HG02678 (cell line): Measurements from ENCODE around the gene INAFM1.
"Not testable (repeated sequence)": the region's sequence is repeated elsewhere in the genome, so short reads cannot be mapped to it uniquely, and the experiment has no call there.

Experiments used
- ATAC-seq: cut with Tn5 transposase; IDR thresholded peaks from one replicate; pipeline ENCODE4 v1.9.1; 2021; ENCODE audit warnings: mild to moderate bottlenecking, moderate library complexity; ENCODE audit not compliant: unreplicated experiment

Gene INAFM1

DNA sequence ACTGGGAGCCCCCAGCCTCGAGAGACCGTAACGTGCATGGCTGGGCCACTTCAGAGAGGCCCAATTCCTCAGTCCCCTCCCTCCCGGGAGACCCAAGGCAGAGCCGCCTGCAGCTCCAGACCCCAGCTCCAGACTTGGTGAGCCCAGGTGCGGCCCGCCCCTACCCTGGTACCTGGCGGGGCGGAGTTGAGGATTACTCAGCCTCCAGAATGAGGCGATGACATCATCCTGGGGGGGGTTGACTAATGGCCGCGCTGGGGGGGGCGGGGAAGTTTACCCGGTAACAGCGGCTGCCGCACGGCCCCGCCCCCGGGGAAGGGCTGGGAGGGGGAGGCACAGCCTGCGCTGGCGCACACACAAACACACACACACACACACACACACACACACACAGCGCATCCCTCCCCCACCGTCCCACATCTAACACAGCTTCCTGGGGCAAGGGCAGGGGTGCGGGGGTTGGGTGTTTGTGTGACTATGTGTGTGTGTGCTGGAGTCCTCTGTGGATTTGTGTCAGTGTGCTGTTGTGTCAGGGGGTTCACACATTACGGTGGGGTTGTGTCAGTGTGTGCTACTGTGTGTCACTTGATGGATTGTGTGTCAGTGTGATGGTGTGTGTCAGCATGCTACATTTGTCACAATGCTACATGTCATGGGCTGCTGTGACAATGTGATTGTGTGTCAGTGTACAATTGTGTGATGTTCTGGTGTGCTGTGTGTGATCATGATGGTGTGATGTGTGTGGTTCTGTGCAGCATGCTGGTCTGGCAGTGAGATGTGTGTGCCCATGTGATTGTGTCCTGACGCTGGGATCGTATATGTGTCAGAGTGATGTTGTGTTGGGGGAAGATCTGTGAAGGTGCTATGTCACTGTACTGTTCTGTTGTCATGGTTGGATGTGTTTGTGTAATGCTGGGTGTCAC lies 33.4 kb upstream of the INAFM1 start:
- ATAC-seq: no peak

DNA sequence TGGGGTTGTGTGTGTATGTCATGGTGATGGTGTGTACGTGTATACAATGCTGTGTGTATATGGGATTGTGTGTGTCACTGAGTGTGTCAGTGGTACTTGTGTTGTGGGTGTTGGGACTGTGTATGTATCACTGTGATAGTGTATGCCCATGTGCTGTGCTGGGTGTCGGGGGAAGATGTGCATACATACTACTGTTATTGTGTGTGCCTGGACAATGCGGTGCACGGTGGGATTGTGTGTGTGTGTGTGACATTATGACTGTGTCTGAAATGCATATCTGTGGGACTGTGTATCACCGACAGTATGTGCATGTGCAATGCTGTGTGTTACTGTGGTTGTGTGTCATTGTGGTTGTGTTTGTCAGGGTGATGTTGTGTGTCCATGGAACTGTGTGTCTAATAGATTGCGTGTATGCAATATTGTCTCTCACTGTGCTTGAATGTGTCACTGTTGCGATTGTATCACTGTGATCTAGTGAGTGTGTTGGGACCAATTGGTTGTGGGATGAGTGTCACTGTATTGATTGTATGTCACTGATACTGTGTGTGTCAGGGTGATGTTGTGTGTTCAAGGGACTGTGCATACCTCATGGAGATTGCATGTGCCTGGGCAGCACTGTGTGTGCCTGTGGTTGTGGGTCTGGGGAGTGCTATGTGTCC lies 32.6 kb upstream of the INAFM1 start:
- ATAC-seq: no peak

DNA sequence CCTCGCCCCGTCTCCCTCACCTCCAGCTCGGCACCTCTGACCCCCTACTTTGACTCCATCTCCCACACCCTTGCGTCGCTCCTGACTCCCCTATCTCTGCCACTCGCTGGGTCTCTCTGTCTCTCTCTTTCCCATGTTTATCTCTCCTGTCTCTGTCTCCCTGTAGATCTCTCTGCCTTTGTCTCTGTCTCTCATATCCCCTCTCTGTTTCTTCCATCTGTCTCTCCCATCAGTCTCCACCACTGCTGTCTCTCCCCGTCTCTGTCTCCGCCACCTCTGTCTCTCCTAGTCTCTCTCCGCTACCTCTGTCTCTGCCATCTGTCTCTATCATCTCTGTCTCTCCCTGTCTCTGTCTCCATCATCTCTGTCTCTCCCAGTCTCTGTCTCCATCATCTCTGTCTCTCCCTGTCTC lies 31.3 kb upstream of the INAFM1 start:
- no peak for ATAC-seq

DNA sequence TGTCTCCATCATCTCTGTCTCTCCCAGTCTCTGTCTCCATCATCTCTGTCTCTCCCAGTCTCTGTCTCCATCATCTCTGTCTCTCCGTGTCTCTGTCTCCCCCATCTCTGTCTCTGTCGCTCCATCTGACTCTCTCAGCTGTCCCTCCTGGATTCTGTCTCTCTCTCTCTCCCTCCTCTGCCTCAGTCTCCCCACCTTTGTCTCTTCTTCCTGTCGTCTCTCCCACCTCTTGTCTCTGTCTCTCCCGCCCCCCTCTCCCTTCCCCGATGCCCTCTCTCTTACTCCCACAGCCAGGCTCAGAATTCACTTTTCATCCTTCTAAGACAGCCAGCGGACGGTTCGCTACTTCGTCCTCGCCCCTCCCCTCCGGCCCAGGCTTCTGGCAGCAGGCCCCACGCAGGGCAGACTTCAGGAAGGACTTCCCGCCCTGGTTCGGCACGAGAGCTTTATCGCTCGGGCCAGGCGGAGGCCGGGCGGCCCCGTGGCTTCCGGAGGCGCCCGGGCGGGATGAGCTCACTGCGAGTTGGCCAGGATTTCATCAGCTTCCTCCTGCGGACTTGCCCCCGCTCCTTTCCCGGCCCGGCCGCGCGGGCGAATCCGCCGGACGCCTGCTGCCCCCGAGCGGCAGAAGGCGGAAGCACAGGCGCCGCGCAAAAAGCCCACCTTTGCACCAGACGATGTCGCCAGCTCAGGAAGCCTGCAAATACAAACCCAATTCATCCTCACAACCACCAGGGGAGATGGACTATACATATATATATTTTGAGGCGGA lies 30.7 kb upstream of the INAFM1 start:
- ATAC-seq: peak; percentile 64

DNA sequence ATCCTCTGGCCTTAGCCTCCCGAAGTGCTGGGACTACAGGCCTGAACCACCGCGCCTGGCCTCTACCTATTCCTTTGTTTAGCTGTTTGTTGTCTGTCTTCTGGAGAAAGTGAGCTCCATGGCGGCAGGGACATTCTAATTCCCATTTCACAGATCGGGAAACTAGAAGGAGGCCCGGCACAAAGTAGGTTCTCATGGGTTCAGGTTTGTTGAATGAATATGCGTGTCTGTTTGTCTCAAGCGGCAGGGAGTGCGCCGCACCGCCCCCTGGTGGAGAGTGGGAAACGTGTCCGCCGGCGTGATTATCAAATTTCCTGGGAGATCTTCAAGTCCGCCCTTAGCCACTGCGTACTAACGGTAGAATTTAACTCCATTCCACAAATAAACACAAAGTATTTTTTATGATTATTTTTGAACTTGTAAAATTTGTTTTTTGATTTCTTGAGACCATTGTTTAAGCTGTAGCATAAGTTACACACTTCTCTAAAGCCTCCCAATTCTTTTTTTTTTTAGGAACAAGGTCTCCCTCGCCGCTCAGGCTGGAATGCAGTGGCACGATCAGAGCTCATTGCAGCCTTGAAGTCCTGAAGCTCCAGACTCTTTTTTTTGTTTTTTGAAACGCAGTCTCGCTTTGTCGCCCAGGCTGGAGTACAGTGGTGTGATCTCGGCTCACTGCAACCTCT lies 27.2 kb upstream of the INAFM1 start:
- ATAC-seq: no peak

DNA sequence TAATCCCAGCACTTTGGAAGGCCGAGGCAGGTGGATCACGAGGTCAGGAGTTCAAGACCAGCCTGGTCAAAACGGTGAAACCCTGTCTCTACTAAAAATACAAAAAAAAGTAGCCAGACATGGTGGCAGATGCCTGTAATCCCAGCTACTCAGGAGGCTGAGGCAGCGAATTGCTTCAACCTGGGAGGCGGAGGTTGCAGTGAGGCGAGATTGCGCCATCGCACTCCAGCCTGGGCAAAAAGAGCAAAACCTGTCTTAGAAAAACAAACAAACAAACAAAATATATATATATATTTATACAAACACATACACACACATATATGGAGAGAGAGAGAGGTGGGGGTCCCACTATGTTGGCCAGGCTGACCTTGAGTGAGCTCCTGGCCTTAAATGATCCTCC lies 21.7 kb upstream of the INAFM1 start:
- not testable (repeated sequence) for ATAC-seq

DNA sequence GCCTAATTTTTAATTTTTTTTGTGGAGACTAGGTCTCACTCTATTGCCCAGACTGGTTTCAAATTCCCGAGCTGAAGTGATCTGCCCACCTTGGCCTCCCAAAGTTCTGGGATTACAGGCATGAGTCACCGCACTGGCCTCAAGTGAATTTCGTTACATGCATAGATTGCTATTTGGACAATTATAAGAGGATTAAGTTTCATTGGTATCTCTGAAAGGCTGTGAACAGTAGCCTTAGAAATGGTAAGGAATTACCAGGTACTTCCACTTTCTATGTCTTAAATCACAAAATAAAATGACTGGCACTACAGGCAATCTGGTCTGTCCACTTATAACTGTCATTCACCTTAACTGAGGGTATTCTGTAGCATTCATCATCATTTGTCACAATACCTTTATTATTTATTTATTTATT lies 21.2 kb upstream of the INAFM1 start:
- ATAC-seq: no peak

DNA sequence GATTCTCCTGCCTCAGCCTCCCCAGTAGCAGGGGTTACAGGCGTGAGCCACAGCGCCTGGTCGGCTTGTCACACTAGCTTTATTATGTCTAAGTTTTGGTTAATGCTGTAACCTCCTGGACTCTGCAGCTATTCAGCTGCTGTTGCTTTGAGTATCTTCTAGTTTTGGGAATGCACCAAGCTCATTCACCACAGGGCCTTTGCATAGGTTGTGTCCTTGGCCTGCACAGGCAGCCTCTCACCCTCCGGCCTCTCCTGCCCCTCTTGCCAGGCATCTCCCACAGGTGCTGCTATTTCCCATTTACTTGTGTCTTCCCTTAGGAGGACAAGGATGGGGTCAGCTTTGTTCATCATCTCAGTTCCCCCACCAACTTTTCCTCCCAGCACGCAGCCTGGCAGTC lies 20.7 kb upstream of the INAFM1 start:
- ATAC-seq: no peak

DNA sequence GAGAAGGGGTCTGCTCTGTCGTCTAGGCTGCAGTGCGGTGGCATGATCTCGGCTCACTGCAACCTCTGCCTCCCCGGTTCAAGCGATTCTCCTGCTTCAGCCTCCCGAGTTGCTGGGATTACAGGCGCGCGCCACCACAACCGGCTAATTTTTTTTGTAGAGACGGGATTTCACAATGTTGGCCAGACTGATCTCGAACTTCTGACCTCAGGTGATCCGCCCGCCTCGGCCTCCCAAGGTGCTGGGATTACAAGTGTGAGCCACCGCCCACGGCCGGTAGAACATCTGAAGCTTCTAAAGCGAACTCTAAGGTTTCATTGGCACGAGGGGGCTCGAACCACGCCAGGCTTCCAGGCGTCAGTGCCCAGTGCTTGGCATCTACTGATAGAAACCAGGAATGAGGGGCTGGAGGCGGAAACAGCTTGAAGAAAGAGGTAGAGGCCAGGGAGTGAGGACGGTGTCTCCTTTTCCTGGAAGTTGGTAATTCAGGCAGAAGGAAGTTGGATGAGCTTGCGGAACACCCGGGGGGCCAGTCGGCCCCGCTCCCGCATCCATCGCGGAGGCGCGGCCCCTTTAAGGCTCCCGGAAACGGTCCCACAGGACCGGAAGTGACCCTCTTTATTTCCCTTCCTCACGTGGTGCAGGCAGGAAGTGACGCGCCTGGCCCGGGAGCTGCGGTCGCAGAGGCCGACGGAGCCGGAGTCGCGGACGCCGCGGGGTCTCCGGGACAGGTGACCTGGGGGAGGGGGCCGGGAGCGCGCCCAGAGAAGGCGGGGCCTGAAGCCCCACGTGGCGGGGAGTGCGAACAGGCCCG lies 18.6 kb upstream of the INAFM1 start, which contains the start of gene CCDC9:
TSS of gene CCDC9 (plus strand) at position 647 of the 814 bp plus-strand sequence. CDS start 1,876 bp downstream, outside the sequence.
- peak; percentile 56 for ATAC-seq

DNA sequence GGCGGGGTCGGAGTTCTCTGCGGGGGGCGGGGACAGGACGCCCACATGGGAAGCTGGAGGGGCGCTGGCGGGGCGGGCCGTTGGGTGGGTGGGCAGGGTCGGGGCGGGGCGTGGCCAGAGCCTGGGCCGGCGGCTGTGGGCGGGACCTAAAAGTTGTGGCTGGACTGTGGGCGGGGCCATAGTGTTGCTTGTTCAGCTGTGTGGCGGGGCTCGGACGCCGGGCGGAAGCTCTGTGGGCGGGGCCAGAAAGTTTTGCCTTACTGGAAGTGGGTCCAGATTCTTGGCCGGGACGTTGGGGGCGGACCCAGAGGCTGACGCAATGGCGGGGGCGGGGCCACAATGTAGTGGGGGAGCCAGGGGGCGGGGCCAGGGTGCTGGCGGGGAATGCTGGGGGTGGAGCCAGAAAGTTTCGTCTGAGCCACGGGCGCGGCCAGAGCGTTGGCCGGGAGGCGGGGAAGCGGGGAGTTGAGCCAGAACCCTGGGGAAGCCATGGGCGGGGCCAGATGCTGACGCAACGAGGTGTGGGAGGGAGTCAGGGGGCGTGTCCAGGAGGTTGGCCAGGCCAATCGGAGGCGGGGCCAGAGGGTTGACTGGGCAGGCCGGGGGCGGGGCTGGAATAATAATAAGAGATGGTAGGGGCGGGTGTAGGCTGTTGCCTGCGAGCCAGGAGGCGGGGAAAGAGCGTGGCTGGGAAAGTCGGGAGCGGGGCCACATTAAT lies 17.8 kb upstream of the INAFM1 start:
- ATAC-seq: peak; percentile 68

DNA sequence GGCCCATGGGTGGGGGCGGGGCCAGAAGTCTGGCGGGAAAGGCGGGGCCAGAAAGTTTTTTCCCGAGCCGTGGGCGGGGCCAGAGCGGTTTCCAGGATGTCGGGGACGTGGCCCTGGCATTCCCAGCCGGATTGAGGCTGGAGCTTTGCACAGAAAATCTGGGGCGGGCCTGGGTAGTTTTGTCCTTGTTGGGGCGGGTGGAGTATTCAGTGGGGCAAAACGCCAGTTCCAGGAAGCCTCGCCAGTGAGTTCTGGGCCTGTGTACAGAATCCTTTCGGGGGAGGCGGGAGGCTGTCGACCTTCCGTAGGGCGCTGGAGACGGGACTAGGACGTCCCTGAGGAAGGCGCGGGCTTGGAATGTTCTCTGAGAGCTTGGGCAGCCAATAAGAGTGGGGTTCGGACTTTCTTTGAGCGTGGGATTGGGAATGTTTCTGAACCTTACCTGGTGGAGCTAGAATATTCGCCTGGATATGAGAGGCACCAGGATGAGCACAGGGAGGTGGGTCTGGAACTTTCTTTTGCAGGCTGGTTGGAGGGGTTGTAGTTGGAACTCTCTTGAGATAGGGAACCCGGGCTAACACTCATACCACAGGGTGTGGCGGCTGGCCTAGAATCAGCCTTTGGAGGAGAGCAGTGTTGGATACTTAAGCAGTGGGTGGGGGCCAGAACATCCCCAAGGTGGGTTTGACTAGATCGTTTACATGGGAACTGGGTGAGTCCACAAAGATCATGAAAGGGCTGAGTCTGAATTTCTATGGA lies 17.1 kb upstream of the INAFM1 start:
- ATAC-seq: no peak

DNA sequence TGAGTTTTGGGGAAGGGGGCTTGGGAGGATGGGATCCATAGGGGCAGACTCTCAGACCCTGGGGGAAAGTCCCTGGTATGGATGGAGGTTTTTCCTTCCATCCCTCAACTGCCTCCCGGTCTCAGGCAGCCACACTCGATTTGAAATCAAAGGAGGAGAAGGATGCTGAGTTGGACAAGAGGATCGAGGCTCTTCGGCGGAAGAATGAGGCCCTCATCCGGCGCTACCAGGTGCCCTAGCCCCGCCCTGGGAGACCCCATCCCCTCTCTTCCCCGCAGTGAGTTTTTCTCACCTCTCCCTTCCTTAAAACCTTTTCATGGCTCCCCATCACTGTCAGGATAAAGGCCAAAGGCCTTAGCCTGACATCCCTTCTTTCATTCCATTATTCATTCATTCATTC lies 16.3 kb upstream of the INAFM1 start:
- ATAC-seq: no peak

DNA sequence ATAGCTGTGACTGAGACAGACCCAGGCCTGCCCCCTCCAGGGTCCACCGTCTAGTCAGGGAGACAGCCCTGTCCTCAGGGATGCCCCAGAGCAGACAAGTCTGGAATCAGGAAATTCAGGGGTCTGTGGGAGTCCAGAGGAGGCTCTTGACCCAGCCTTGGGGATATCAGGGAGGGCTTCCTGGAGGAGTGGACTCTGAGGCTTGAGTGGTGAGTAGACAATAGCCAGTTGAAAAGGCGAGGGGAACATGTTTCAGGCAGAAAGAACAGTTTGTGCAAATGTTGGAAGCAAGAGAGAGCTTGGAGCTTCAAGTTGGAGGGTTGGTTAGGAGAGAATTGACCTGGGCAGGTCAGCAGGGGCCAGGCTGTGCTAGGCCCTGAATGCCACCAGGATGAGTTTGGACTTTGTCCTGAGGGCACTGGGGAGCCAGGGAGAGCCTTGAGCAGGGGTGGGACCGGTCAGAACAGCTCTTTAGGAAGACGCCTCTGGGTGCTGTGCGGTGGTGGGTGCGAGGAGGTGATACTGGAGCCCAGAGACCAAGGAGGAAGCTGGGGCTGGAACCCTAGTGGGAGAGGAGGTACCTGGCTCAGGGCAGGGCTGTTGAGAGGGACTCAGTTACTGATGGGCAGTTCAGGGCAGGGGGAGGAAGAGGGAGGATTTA lies 15.7 kb upstream of the INAFM1 start:
- ATAC-seq: no peak

DNA sequence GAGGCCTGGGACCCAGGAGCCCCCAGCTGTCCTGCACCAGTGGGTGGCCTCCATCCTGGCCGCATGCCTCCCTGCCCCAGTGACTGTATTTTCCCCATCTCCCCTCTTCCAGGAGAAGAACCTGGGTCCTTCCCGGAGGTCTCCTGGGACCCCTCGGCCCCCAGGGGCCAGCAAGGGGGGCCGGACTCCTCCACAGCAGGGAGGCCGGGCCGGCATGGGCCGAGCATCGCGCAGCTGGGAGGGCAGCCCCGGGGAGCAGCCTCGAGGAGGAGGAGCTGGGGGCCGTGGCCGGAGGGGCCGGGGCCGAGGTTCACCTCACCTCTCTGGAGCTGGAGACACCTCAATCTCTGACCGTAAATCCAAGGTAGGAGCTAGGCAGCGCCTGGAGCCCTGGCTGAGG lies 14.2 kb upstream of the INAFM1 start:
- no peak for ATAC-seq

DNA sequence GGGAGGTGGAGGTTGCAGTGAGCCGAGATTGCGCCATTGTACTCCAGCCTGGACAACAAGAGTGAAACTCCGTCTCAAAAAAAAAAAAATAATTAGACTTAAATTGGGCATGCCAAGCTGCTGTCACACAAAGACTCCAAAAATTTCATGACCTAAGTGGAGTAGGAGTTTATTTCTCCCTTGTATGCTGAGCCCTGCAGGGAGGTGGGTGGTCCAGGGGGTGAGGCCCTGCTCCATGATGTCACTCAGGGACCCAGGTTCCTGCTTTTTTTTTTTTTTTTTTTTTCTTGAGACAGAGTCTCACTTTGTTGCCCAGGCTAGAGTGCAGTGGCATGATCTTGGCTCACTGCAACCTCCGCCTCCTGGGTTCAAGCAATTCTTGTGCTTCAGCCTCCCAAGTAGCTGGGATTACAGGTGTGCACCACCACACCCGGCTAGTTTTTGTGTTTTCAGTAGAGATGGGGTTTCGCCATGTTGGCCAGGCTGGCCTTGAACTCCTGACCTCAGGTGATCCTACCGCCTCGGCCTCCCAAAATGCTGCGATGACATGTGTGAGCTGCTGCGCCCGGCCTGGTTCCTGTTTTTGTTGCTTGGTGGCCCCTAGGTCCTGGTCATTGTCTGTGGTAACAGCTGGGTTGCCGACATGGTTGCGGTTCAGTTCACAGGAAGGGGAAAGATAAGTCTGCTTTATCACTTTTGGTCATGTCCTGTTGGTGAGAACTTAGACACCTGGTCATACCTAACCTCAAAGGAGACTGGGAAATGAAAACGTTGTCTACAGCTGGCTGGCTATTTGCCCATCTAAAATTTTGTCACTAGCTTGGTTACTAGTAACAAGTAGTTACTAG lies 12.5 kb upstream of the INAFM1 start:
- ATAC-seq: peak; percentile 79

DNA sequence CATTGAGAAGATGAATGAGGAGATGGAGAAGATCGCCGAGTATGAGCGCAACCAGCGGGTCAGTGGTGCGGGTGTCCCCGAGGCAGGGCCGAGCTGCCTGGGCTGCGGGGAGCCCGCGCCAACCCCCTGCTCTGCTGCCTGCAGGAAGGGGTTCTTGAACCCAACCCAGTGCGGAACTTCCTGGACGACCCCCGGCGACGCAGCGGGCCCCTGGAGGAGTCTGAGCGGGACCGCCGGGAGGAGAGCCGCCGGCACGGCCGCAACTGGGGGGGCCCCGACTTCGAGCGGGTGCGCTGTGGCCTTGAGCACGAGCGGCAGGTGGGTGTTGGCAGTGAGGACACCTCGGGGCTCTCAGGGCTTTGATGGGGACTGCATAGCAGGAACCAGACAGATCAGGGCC lies 10.1 kb upstream of the INAFM1 start:
- no peak for ATAC-seq

DNA sequence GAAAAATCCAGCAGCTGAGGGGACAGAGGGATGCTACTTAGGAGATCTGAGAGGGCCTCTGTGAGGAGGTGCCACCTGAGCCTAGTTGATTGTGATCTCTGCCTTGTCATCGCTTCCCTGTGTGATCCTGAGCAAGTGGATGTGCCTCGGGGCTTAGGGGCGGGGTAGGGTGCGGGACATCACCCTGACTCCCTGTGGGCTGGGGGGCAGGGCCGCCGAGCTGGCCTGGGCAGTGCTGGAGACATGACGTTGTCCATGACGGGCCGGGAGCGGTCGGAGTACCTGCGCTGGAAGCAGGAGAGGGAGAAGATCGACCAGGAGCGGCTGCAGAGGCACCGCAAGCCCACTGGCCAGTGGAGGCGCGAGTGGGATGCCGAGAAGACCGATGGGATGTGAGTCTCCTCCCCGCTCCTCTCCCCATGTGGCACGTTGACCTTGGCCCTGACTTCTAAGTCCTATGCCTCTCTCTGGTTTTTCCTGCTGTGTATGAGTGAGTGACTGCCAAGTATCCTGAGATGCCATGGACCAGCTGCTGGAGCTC lies 8.2 kb upstream of the INAFM1 start:
- no peak for ATAC-seq
